Activated naive CD4-positive, alpha-beta T cell treated with anti-CD3 and anti-CD28 coated beads, Interleukin-2, amount 10 ng/mL, durations not matched to agents 7 days and 5 days (primary cell): ENCODE data around the gene CDH15.
"Not testable (repeated sequence)": the region's sequence is repeated elsewhere in the genome, so short reads cannot be mapped to it uniquely, and the experiment has no call there.

Experiments
- CTCF ChIA-PET: fragments of 350-600 bp; sonication (Branson Sonifier 250); formaldehyde crosslinking; loops from one replicate; lab custom pipeline; 2021; ENCODE audit warnings: antibody characterized with exemption; lab: Charles Lee
- DNase-seq: peaks from one replicate; pipeline ENCODE4 v3.0.0-alpha.2; 2020
- H3K27ac Mint-ChIP-seq: one replicate; pipeline ENCODE4 v1.8.0; 2021; ENCODE audit warnings: mild to moderate bottlenecking, moderate library complexity, mixed read lengths
- H3K27me3 Mint-ChIP-seq: one replicate; pipeline ENCODE4 v1.8.0; 2021; ENCODE audit warnings: mild to moderate bottlenecking, mixed read lengths
- H3K36me3 Mint-ChIP-seq: one replicate; pipeline ENCODE4 v1.8.0; 2021; ENCODE audit warnings: mixed read lengths
- H3K4me1 Mint-ChIP-seq: one replicate; pipeline ENCODE4 v1.8.0; 2021; ENCODE audit warnings: mixed read lengths
- H3K4me3 Mint-ChIP-seq: one replicate; pipeline ENCODE4 v1.8.0; 2021; ENCODE audit warnings: mild to moderate bottlenecking, moderate library complexity, mixed read lengths
- H3K9me3 Mint-ChIP-seq: one replicate; pipeline ENCODE4 v1.8.0; 2021; ENCODE audit warnings: mixed read lengths

CDH15 gene

DNA sequence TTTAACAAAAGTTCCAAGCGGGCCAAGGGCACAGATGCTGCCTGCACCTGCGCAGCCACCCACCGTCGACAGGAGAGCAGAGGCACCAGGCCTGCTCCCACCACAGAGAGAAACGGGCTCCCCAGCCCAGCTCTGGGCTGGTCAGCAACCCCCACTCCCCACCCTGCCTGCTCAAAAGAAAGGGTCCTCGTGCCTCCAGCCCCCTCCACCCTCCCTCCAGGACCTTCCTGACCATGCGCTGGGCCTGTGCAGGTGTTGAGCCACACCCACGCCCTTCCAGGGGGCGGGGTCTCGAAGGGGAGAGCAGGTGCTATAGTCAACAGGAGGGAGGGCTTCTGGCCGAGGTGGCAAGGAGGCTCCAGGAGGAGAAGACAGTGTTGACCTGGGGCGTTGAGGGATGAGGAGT is 71.2 kb downstream of the CDH15 start:
- Mint-ChIP-seq H3K4me1 (peaks cover 30% of the 10 kb centered on the region), H3K27ac (no peak overlapping the region), H3K9me3 (peaks cover 2% of the 10 kb centered on the region), H3K4me3 (peak overlapping the region; percentile 19), H3K36me3 (peaks cover 1% of the 10 kb centered on the region), H3K27me3 (no peaks in the 10 kb centered on the region)
- no peak for DNase-seq
- CTCF ChIA-PET: no interaction called here

DNA sequence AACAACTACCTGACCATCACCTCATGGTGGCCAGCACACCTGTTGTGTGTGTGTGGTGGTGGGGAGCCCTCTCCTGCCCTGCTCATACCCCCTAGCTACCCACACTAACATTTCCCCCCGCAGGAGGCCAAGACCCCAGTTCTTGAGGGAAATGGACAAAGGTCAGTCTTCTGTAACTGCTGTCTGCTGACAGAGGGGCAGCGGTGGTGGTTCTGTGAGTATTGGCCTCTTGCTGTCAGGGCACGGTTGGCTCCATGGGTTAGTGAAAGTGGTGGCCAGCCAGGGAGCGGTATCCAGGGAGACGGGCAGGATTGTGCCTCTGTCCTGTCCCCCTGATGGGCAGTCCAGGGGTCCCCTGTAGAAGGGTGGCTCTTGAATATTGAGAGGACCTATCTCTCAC is 72.1 kb downstream of the CDH15 start:
- H3K36me3 Mint-ChIP-seq: peaks cover 1% of the 10 kb centered on the region
- peaks cover 4% of the 10 kb centered on the region for H3K27me3 Mint-ChIP-seq
- no peak overlapping the region for H3K4me3 Mint-ChIP-seq
- H3K4me1 Mint-ChIP-seq: peaks cover 32% of the 10 kb centered on the region
- no peak overlapping the region for H3K27ac Mint-ChIP-seq
- peaks cover 2% of the 10 kb centered on the region for H3K9me3 Mint-ChIP-seq
- CTCF ChIA-PET: no interaction called here
- DNase-seq: no peak

DNA sequence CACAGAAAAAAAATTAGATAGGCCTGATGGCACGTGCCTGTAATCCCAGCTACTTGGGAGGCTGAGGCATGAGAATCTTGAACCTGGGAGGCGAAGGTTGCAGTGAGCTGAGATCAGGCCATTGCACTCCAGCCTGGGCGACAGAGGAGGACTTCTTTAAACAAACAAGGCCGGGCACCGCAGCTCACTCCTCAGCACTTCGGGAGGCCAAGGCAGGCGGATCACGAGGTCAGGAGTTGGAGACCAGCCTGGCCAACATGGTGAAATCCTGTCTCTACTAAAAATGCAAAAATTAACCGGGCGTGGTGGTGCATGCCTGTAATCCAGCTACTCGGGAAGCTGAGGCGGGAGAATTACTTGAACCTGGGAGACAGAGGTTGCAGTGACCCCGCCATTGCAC is 72.7 kb downstream of the CDH15 start:
- H3K9me3 Mint-ChIP-seq, DNase-seq, H3K27ac Mint-ChIP-seq, H3K27me3 Mint-ChIP-seq, H3K4me3 Mint-ChIP-seq, H3K36me3 Mint-ChIP-seq, CTCF ChIA-PET: not testable (repeated sequence)
- H3K4me1 Mint-ChIP-seq: peaks cover 32% of the 10 kb centered on the region

DNA sequence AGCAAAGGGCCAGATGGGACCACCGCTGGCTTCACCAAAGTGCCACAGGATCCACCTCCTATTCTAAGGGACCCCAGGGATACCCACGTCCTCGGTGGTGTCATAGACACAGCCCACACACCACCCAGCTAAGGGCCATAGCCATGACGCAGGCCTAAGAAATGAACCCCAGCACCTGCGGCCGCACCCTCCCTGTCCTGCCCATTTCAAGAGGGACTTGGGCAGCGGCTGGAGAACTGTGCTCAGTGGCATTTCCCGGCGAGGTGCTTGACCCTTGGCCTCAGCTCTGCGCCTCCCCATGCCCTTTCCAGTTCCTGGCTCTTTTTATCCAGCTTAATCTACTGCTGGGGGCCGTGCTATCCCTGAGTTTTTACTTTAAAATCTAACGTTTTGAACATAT is 73.2 kb downstream of the CDH15 start:
- H3K36me3 Mint-ChIP-seq: peaks cover 1% of the 10 kb centered on the region
- H3K4me3 Mint-ChIP-seq: no peak overlapping the region
- no peak for DNase-seq
- CTCF ChIA-PET: no interaction called here
- peaks cover 4% of the 10 kb centered on the region for H3K9me3 Mint-ChIP-seq
- H3K27ac Mint-ChIP-seq: no peak overlapping the region
- peaks cover 7% of the 10 kb centered on the region for H3K27me3 Mint-ChIP-seq
- peaks cover 31% of the 10 kb centered on the region for H3K4me1 Mint-ChIP-seq
